Spleen (tissue), 11 donors: ENCODE measurements around the gene PDLIM4. TPM values are rescaled to one million over a fixed set of nuclear protein-coding genes. Genes with fewer than 3 reads are reported as not detected.
A peak's percentile ranks its signal among the peaks of the same experiment; 100 is the strongest.

ENCODE experiments used
- DNase-seq: peaks from one replicate; pipeline ENCODE4 v3.0.0-alpha.2; 2020
- H3K27ac ChIP-seq, 8 donors: fragments of 200-600 bp; sonication (generic) in 7 of 8; 1 replicate in 4 of 8; 2 replicates in 4 of 8; pipeline versions ENCODE4 v1.5.0 to v1.8.0; 2016 to 2021; ENCODE audit warnings: inconsistent platforms in 4 of 8, mild to moderate bottlenecking in 4 of 8, moderate library complexity in 1 of 8
- H3K27me3 ChIP-seq, 7 donors: fragments of 200-600 bp; sonication (generic) in 6 of 7; replicated peaks in 1 of 7; 1 replicate in 4 of 7; 2 replicates in 3 of 7; pipeline versions ENCODE4 v1.5.0 to v1.8.0; 2016 to 2021; ENCODE audit warnings: inconsistent platforms in 3 of 7, mild to moderate bottlenecking in 1 of 7
- H3K36me3 ChIP-seq, 6 donors: fragments of 200-600 bp; sonication (generic) in 5 of 6; 1 replicate in 4 of 6; 2 replicates in 2 of 6; pipeline versions ENCODE4 v1.5.0 to v1.8.0; 2016 to 2021; ENCODE audit warnings: inconsistent platforms in 2 of 6
- H3K4me1 ChIP-seq, 6 donors: fragments of 200-600 bp; sonication (generic) in 5 of 6; 1 replicate in 3 of 6; 2 replicates in 3 of 6; pipeline versions ENCODE4 v1.5.0 to v1.8.0; 2016 to 2021; ENCODE audit warnings: inconsistent platforms in 3 of 6
- H3K4me3 ChIP-seq, 8 donors: fragments of 200-600 bp; sonication (generic) in 7 of 8; 1 replicate in 4 of 8; 2 replicates in 4 of 8; pipeline versions ENCODE4 v1.5.0 to v1.8.0; 2016 to 2021; ENCODE audit warnings: inconsistent platforms in 4 of 8, mild to moderate bottlenecking in 4 of 8, moderate library complexity in 2 of 8
- H3K9me3 ChIP-seq, 8 donors: fragments of 200-600 bp; sonication (generic) in 7 of 8; 1 replicate in 4 of 8; 2 replicates in 4 of 8; pipeline versions ENCODE4 v1.5.0 to v1.8.0; 2016 to 2021; ENCODE audit warnings: inconsistent platforms in 4 of 8
- CTCF ChIP-seq, 11 experiments: fragments of 200-600 bp in 7 of 11; fragments of 450-650 bp in 4 of 11; sonication (generic) in 4 of 11; IDR thresholded peaks in 8 of 11; conservative IDR thresholded peaks in 3 of 11; 1 replicate in 7 of 11; 2 replicates in 4 of 11; pipeline versions ENCODE4 v1.4.0 to v1.8.0; 2016 to 2021; ENCODE audit warnings: antibody characterized with exemption in 11 of 11, inconsistent platforms in 4 of 11, mild to moderate bottlenecking in 1 of 11
- POLR2A ChIP-seq, 3 donors: fragments of 450-650 bp; IDR thresholded peaks; one replicate each; pipeline ENCODE4 v1.5.1; 2017; ENCODE audit warnings: antibody characterized with exemption in 3 of 3, mild to moderate bottlenecking in 1 of 3
- POLR2AphosphoS5 ChIP-seq, 3 donors: sonication (generic); formaldehyde crosslinking; IDR thresholded peaks; one replicate each; pipeline ENCODE4 v1.5.1; 2017; ENCODE audit warnings: antibody characterized with exemption in 3 of 3
- WGBS, 5 donors: extraction: QIAGEN DNeasy Blood & Tissue Kit in 3 of 5; methylation state at CpG; one replicate each; pipeline versions ENCODE4 v1.1.5 to v1.1.7; 2013 to 2018; 5-methylcytosine and 5-hydroxymethylcytosine counted together
- intact Hi-C: fragments of 100-400 bp; cut with DNase I; formaldehyde crosslinking; loops from one replicate; pipeline ENCODE4 v1.15.0; 2023; ENCODE audit warnings: low total_unique reads
- polyA plus RNA-seq, 3 donors: library from polyadenylated mRNA; stranded (reverse); fragments of 200-250 nt; gene quantifications; one replicate each; pipeline ENCODE4 v1.2.1, GENCODE V29; 2013
- total RNA-seq, 7 donors: library from RNA; depleted of rRNA in 3 of 7; stranded (reverse); fragments of >200 nt in 3 of 7; fragmentation: NEBNext Ultra II Directional in 4 of 7; extraction: Animal tissue kit (Norgen Biotek cat#: 25700) in 4 of 7; gene quantifications; one replicate each; pipeline versions ENCODE4 v1.1.0 to v1.2.1, GENCODE V29; 2016 to 2021
- donor health status: healthy with polysubstance abuse.
- donor health status: DM: no; HTN: no; CAD: no; lungs with moderate emphysema.
- donor health status: DM: no; HTN: no; CAD: no.
- donor health status: Bipolar disorder and iron deficiency.
- donor health status: healthy.
- donor health status: DM: no; HTN: no; CAD: no.
- donor health status: DM: yes; HTN: yes; CAD: no.

The PDLIM4 gene
- total and polyA plus RNA-seq, 10 donors: 3.5 to 17.4 (median 9.0) TPM

DNA sequence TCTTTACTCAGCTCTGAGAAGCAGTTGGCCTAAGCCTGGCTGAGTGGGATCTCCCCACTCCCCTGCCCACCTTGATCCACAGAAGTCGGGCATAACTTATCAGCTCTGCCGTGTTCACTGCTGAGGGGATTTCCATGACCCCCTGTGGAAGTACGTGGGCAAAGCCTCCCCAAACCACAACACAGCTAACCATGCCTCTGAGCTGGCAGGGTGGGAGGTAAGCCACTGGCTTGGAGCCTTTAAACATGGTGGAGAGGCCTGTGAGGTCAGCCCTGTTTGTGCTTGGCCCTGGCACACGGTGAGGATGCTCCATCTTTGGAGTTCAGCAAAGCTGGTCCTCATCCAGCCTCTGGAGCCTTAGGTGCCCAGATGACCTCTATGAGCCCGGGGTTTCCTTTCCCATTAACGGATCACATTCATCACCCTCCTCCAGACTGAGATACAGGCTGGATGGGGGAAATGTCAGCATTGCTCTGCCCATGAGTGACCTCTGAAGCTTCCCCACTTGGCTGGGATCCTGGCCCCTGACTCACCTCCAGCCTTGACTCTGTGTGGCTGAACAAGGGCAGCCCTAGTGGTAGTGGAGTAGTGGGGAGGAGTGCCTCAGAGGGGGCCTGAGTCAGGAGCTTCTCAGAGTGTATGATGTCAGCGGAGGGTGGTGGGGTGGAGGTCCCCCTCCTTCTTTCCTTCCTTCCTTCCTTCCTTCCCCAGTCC is 6.2 kb downstream of the PDLIM4 start:
- Histone ChIP-seq H3K27ac (peak overlapping the region in 4 of 8 donors; percentile 6 to 82 (median 40)), H3K4me1 (peaks cover 3 to 35% (median 18%) of the 10 kb centered on the region in 6 donors), H3K4me3 (no peak overlapping the region), H3K36me3 (no peaks in the 10 kb centered on the region), H3K9me3 (no peaks in the 10 kb centered on the region), H3K27me3 (peaks cover 0 to 1% (median 0%) of the 10 kb centered on the region in 7 donors)
- 49 to 91% (median 58%) methylated on average over 4 to 7 of the region's 7 CpGs for WGBS, 5 donors
- DNase-seq: peak; percentile 63
- TF ChIP-seq CTCF (IDR thresholded peaks at IDR 0.05 in 8 of 11, conservative IDR thresholded peaks at IDR 0.05 in 3 of 11) (no peak), POLR2AphosphoS5 (IDR thresholded peaks at IDR 0.05) (peak in 1 of 3 donors; percentile 23)
- intact Hi-C loops: no loop called here

DNA sequence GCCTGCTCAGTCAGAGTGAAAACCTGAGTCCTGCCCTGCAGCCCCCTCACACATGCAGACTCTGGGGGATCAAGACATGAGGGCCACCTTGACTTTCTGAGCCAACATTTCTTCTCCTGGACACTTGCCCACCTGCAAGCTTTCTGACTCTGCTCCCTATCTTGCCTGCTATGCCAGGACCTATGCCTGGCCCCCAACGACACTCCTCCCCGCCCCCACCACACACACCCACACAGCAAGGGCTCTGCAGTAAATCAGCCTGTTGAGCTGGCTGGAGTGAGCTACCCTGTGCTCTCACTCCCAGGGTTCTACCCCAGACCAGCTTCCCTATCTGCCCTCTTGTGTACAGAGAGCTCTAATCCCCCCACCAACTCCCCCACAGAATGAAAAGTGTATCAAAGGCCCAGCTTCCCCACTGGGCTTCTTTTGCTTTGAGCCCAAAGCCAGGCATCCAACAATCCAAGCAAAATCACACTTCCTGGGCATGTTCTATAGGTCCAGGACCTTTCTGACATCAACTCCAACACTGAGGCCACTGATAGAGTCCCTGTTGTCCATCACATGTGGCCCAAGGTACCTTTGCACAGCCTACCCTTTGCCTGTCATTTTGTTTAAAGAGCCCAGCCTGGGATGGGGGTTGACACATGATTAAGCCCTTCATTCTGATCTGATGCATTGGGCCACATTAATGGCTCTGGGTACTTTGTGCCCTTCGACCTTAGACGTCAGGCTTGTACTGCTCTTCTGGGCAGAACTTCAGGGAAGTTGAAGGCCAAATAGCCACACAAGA is 7.2 kb downstream of the PDLIM4 start:
- peak overlapping the region in 5 of 8 donors; percentile 41 to 82 (median 60) for H3K27ac ChIP-seq
- intact Hi-C loops: no loop called here
- TF ChIP-seq POLR2AphosphoS5 (IDR thresholded peaks at IDR 0.05) (no peak), POLR2A (IDR thresholded peaks at IDR 0.05) (no peak), CTCF (IDR thresholded peaks at IDR 0.05 in 8 of 11, conservative IDR thresholded peaks at IDR 0.05 in 3 of 11) (no peak)
- no peaks in the 10 kb centered on the region for H3K36me3 ChIP-seq
- H3K4me1 ChIP-seq: peaks cover 3 to 35% (median 18%) of the 10 kb centered on the region in 6 donors
- H3K9me3 ChIP-seq: no peaks in the 10 kb centered on the region
- no peaks in the 10 kb centered on the region for H3K27me3 ChIP-seq
- no peak overlapping the region for H3K4me3 ChIP-seq
- WGBS, 5 donors: 64 to 81% (median 76%) methylated on average over 4 of the region's 4 CpGs
- DNase-seq: peak; percentile 31

GRCh38 chr5:132265336-132266030 is 8.0 kb downstream of the PDLIM4 start:
- Histone ChIP-seq H3K4me3 (no peak overlapping the region), H3K9me3 (no peaks in the 10 kb centered on the region), H3K27ac (peak overlapping the region in 7 of 8 donors; percentile 41 to 82 (median 61)), H3K27me3 (no peaks in the 10 kb centered on the region), H3K4me1 (peaks cover 3 to 29% (median 17%) of the 10 kb centered on the region in 6 donors), H3K36me3 (no peaks in the 10 kb centered on the region)
- WGBS, 5 donors: 51 to 71% (median 55%) methylated on average over 6 to 8 of the region's 8 CpGs
- intact Hi-C loops: no loop called here
- TF ChIP-seq CTCF (IDR thresholded peaks at IDR 0.05 in 8 of 11, conservative IDR thresholded peaks at IDR 0.05 in 3 of 11): no peak
- peak in 2 of 3 donors; percentile 54 to 56 for TF ChIP-seq POLR2AphosphoS5 (IDR thresholded peaks at IDR 0.05)
- no peak for TF ChIP-seq POLR2A (IDR thresholded peaks at IDR 0.05)
- DNase-seq: peak; percentile 20
